Measurements from ENCODE around the gene ADD3. TPM values are rescaled to one million over a fixed set of nuclear protein-coding genes. Genes with fewer than 3 reads are reported as not detected.
A peak's percentile ranks its signal among the peaks of the same experiment; 100 is the strongest.

The ADD3 gene
- total RNA-seq, 1 experiment from 2014 or later, result 86.7 TPM

- H3K36me3 Mint-ChIP-seq, result no peaks in the 10 kb centered on the region; the same call in 1 of the 2 replicates
- DNase-seq (ENCODE audit: low spot score) (no peak), ATAC-seq (no peak)
- no peak for TF ChIP-seq CDX4 (CRISPR knock-in tag; IDR thresholded peaks at IDR 0.05; ENCODE audit: borderline replicate concordance)
- TF ChIP-seq MXD4 (CRISPR knock-in tag; IDR thresholded peaks at IDR 0.05; ENCODE audit: borderline replicate concordance), result no peak
- TF ChIP-seq ZNF671 (CRISPR knock-in tag; IDR thresholded peaks at IDR 0.05), result no peak
- no peak for TF ChIP-seq ZNF232 (CRISPR knock-in tag; IDR thresholded peaks at IDR 0.05)
- no peak for TF ChIP-seq TCF7 (CRISPR knock-in tag; IDR thresholded peaks at IDR 0.05; ENCODE audit: low read depth)
- TF ChIP-seq ZNF121 (CRISPR knock-in tag; IDR thresholded peaks at IDR 0.05), result no peak
- TF ChIP-seq USF1 (CRISPR knock-in tag; IDR thresholded peaks at IDR 0.05), result no peak
- H3K27ac Mint-ChIP-seq, result no peak overlapping the region
- peaks cover 38% of the 10 kb centered on the region for H3K4me1 Mint-ChIP-seq
- peaks cover 90% of the 10 kb centered on the region for H3K27me3 Mint-ChIP-seq (ENCODE audit: low read depth)
- H3K4me3 Mint-ChIP-seq, result no peak overlapping the region
- ChIA-PET POLR2A (no interaction called here), CTCF (interaction anchor here (0.7 to 2.2 kb wide), 2 partner anchors 31 to 197 kb away, joined by 3 to 10 read pairs; no protein-coding TSS in a partner anchor)
- H3K9me3 Mint-ChIP-seq, result no peaks in the 10 kb centered on the region
Observed at GRCh38 chr10:110175406-110175805, 167.6 kb downstream of the ADD3 start.

- Mint-ChIP-seq H3K4me3 (peak overlapping the region; percentile 41), H3K4me1 (peaks cover 31% of the 10 kb centered on the region), H3K27ac (no peak overlapping the region), H3K27me3 (ENCODE audit: low read depth) (peaks cover 81% of the 10 kb centered on the region), H3K9me3 (no peaks in the 10 kb centered on the region), H3K36me3 (no peaks in the 10 kb centered on the region; the same call in 1 of the 2 replicates)
- ATAC-seq (peak; percentile 36; the same call in 1 of the 2 replicates), DNase-seq (ENCODE audit: low spot score) (no peak)
- POLR2A ChIA-PET, result interaction anchor here (0.7 kb wide), 1 partner anchor 132 kb away, joined by 3 read pairs; no protein-coding TSS in a partner anchor
- TF ChIP-seq TCF7 (CRISPR knock-in tag; IDR thresholded peaks at IDR 0.05; ENCODE audit: low read depth) (no peak), NFATC4 (CRISPR knock-in tag; IDR thresholded peaks at IDR 0.05) (no peak), ZNF281 (CRISPR knock-in tag; IDR thresholded peaks at IDR 0.05) (no peak), ETV6 (CRISPR knock-in tag; IDR thresholded peaks at IDR 0.05) (no peak), ELF4 (CRISPR knock-in tag; IDR thresholded peaks at IDR 0.05; ENCODE audit: low read depth) (no peak), SP1 (CRISPR knock-in tag; conservative IDR thresholded peaks at IDR 0.05) (no peak), FOXP4 (CRISPR knock-in tag; IDR thresholded peaks at IDR 0.05) (no peak), PRRX2 (CRISPR knock-in tag; IDR thresholded peaks at IDR 0.05) (no peak), ZNF232 (CRISPR knock-in tag; IDR thresholded peaks at IDR 0.05) (no peak), TEAD1 (CRISPR knock-in tag; IDR thresholded peaks at IDR 0.05) (no peak)
- CTCF ChIA-PET, result interaction anchor here (0.6 to 1.6 kb wide), 13 partner anchors 11 to 292 kb away, joined by 3 to 7 read pairs (median 3); no protein-coding TSS in a partner anchor
Observed at GRCh38 chr10:110176141-110177030, 168.6 kb downstream of the ADD3 start.

- TF ChIP-seq TCF7 (CRISPR knock-in tag; IDR thresholded peaks at IDR 0.05; ENCODE audit: low read depth), result no peak
- TF ChIP-seq GRHL2 (CRISPR knock-in tag; IDR thresholded peaks at IDR 0.05; ENCODE audit: insufficient replicate concordance, severe bottlenecking), result no peak
- TF ChIP-seq ZNF512 (CRISPR knock-in tag; IDR thresholded peaks at IDR 0.05; ENCODE audit: borderline replicate concordance), result no peak
- no peak for TF ChIP-seq NFYB (CRISPR knock-in tag; conservative IDR thresholded peaks at IDR 0.05; ENCODE audit: low read depth)
- no peak for TF ChIP-seq ZMAT4 (CRISPR knock-in tag; IDR thresholded peaks at IDR 0.05)
- no peak for TF ChIP-seq CREM (CRISPR knock-in tag; IDR thresholded peaks at IDR 0.05)
- TF ChIP-seq CTCF (IDR thresholded peaks at IDR 0.05), result no peak
- CTCF ChIA-PET, result interaction anchor here (0.9 kb wide), 1 partner anchor 9 kb away, joined by 4 read pairs; no protein-coding TSS in a partner anchor
Observed at GRCh38 chr10:110179220-110179619, 171.4 kb downstream of the ADD3 start.

More at GRCh38 chr10:110179220-110179619, 171.4 kb downstream of the ADD3 start:
- Mint-ChIP-seq H3K27me3 (ENCODE audit: low read depth) (peaks cover 67% of the 10 kb centered on the region), H3K27ac (no peak overlapping the region), H3K9me3 (no peaks in the 10 kb centered on the region), H3K36me3 (no peaks in the 10 kb centered on the region), H3K4me1 (peaks cover 26% of the 10 kb centered on the region), H3K4me3 (no peak overlapping the region)
- ATAC-seq, result no peak
- no peak for DNase-seq (ENCODE audit: low spot score)
- POLR2A ChIA-PET, result no interaction called here

All from WTC11 (cell line).